Mesenteric fat pad (tissue), 1 donor: ENCODE data around the gene PRPS1L1. TPM values are rescaled to one million over a fixed set of nuclear protein-coding genes. Genes with fewer than 3 reads are reported as not detected.

ENCODE experiments used
- DNase-seq: peaks from one replicate; pipeline ENCODE4 v3.0.0-alpha.2; 2020; ENCODE audit warnings: low spot score
- total RNA-seq: library from RNA; stranded (reverse); fragmentation: NEBNext Ultra II Directional; extraction: Animal tissue kit (Norgen Biotek cat#: 25700); gene quantifications from one replicate; pipeline ENCODE4 v1.2.1, GENCODE V29; 2021
- donor health status: DM: yes; HTN: yes; CAD: no.

PRPS1L1 gene
- total RNA-seq, 1 donor from 2014 or later, result not detected

GRCh38 chr7:18016547-18017444 is 10.8 kb downstream of the PRPS1L1 start:
- no peak for DNase-seq

GRCh38 chr7:18013936-18014335 is 13.7 kb downstream of the PRPS1L1 start:
- no peak for DNase-seq

- no peak for DNase-seq
Measured at GRCh38 chr7:18004372-18004771, 23.3 kb downstream of the PRPS1L1 start.

- DNase-seq, result no peak
Measured at GRCh38 chr7:18003286-18003994, 24.2 kb downstream of the PRPS1L1 start.

GRCh38 chr7:17998692-17999091 is 29.0 kb downstream of the PRPS1L1 start:
- no peak for DNase-seq

GRCh38 chr7:17996442-17997223 is 31.0 kb downstream of the PRPS1L1 start:
- DNase-seq, result no peak

- DNase-seq, result no peak
Measured at GRCh38 chr7:17996040-17996439, 31.6 kb downstream of the PRPS1L1 start.

- DNase-seq, result no peak
Measured at GRCh38 chr7:17994079-17994850, 33.4 kb downstream of the PRPS1L1 start.

GRCh38 chr7:17991866-17992648 is 35.6 kb downstream of the PRPS1L1 start:
- DNase-seq, result no peak

- DNase-seq, result no peak
Measured at GRCh38 chr7:17990761-17991160, 36.9 kb downstream of the PRPS1L1 start.

GRCh38 chr7:17989546-17989945 is 38.1 kb downstream of the PRPS1L1 start:
- DNase-seq, result no peak

GRCh38 chr7:17988858-17989257 is 38.8 kb downstream of the PRPS1L1 start:
- no peak for DNase-seq

GRCh38 chr7:17988141-17988540 is 39.5 kb downstream of the PRPS1L1 start:
- no peak for DNase-seq

- DNase-seq, result no peak
Measured at GRCh38 chr7:17986851-17987250, 40.8 kb downstream of the PRPS1L1 start.

GRCh38 chr7:17985473-17986239 is 42.0 kb downstream of the PRPS1L1 start:
- no peak for DNase-seq

GRCh38 chr7:17984288-17984687 is 43.4 kb downstream of the PRPS1L1 start:
- DNase-seq, result no peak

GRCh38 chr7:17983221-17984062 is 44.2 kb downstream of the PRPS1L1 start:
- no peak for DNase-seq

- no peak for DNase-seq
Measured at GRCh38 chr7:17976952-17977351, 50.7 kb downstream of the PRPS1L1 start.
